ENCODE measurements around the gene OOSP1.
"Not testable (repeated sequence)": the region's sequence is repeated elsewhere in the genome, so short reads cannot be mapped to it uniquely, and the experiment has no call there.

The OOSP1 gene, protein sequence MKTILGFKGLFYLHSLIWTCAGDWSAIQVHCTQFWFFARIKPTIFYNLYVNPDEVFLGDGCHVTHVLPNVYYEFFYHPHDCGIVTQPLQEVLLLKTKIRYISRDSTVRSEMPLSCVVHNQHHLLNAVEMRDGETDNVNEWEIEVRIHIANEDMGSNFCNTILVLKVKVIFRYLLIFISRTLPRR

DNA sequence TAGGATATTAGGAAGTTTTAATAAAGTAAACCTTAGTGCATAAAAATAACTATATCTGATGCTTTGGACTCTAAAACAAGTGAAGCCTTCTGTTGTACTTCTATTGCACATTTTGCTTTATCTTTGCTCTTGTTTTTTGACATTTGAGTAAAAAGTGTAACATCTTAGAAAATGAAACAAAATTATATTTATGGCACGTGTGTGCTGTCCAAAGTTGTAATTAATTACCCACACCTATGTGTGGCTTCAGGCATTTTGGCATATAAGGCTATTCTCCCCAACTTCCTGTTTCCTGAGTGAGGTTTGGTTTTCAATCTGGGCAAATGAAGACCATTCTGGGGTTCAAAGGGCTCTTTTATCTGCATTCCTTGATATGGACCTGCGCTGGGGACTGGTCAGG lies at the start of gene OOSP1:
Gene OOSP1, plus strand, starts transcription at position 301 of the 400 bp plus-strand sequence. Its CDS starts 23 bp downstream, at position 324.
- Histone ChIP-seq H3K27me3 (ENCODE audit: insufficient read depth, low read length) (no peaks in the 10 kb centered on the region), H2AFZ (ENCODE audit: low read depth, low read length) (no peak within 1 kb of the TSS), H3K4me3 (ENCODE audit: low read length) (no peak within 1 kb of the TSS), H3K4me1 (ENCODE audit: insufficient read depth, low read length) (no peaks in the 10 kb centered on the region), H3K9me3 (ENCODE audit: low read length) (no peaks in the 10 kb centered on the region), H3K36me3 (ENCODE audit: insufficient read depth, low read length) (no peaks in the 10 kb centered on the region)

DNA sequence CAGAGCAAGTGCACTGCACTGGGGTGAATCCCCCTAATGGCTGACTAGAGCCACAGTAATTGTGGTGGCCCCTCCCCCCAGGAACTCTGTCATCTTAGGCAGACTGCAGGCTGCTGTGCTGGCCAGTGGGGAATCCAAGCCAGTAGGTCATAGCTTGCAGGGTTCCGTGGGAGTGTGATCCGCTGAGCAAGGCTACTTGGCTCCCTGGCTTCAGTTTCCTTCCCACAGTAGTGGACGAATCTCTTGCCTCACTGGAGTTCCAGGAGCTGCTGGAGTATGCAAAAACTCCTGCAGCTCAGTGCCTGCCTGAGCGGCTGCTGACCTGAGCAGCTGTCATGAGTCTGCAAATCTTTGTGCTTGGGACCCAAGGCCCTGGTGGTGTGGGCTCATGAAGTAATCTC lies 46.5 kb upstream of the OOSP1 start:
- H3K36me3 ChIP-seq (ENCODE audit: insufficient read depth, low read length), result no peaks in the 10 kb centered on the region
- H3K27me3 ChIP-seq (ENCODE audit: insufficient read depth, low read length), result no peaks in the 10 kb centered on the region
- no peaks in the 10 kb centered on the region for H3K4me1 ChIP-seq (ENCODE audit: insufficient read depth, low read length)
- no peak overlapping the region for H3K4me3 ChIP-seq (ENCODE audit: low read length)
- no peaks in the 10 kb centered on the region for H3K9me3 ChIP-seq (ENCODE audit: low read length)
- no peak overlapping the region for H2AFZ ChIP-seq (ENCODE audit: low read depth, low read length)

DNA sequence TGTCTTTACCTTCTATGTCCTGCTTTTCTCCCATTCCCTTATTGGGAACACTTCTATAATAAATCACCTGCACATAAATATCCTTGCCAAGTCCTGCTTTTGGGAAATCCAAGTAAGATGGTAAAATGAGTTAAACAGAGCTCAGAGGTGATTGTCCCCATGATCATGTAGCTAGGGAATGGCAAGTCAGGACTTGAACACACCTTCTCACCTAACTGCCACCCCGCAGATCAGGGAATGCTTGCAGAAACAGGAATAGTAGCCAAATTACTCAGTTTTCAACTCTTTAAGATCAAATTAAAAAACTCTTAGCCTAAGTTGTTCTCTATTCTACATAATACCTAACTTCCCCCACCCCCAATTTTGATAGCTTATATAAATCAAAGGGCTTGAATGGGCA lies 43.6 kb upstream of the OOSP1 start:
- H3K27me3 ChIP-seq (ENCODE audit: insufficient read depth, low read length), result no peaks in the 10 kb centered on the region
- no peaks in the 10 kb centered on the region for H3K36me3 ChIP-seq (ENCODE audit: insufficient read depth, low read length)
- H3K4me1 ChIP-seq (ENCODE audit: insufficient read depth, low read length), result no peaks in the 10 kb centered on the region

DNA sequence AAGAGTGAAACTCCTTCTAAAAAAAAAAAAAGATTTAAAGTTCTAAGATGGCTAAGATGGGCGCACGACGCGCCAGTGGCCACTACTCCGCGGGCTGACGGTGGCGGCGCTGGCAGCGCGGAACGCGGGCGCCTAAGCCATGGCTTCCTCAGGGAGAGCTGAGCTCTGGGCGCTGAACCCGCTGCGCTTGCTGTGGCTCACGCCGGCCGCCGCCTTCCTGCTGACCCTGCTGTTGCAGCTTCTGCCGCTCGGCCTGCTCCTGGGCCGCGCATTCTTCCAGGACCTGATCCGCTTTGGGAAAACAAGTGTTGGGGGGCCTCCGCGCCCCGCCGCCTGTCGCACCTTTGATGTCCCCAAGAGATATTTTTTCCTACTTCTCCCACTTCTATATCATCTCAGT lies 40.2 kb upstream of the OOSP1 start:
- no peaks in the 10 kb centered on the region for H3K9me3 ChIP-seq (ENCODE audit: low read length)
- no peak overlapping the region for H3K4me3 ChIP-seq (ENCODE audit: low read length)
- no peak overlapping the region for H2AFZ ChIP-seq (ENCODE audit: low read depth, low read length)
- no peaks in the 10 kb centered on the region for H3K4me1 ChIP-seq (ENCODE audit: insufficient read depth, low read length)
- H3K36me3 ChIP-seq (ENCODE audit: insufficient read depth, low read length), result no peaks in the 10 kb centered on the region
- H3K27me3 ChIP-seq (ENCODE audit: insufficient read depth, low read length), result no peaks in the 10 kb centered on the region

More for the DNA sequence above, 43.6 kb upstream of the OOSP1 start:
- Histone ChIP-seq H3K9me3 (ENCODE audit: low read length) (no peaks in the 10 kb centered on the region), H2AFZ (ENCODE audit: low read depth, low read length) (no peak overlapping the region), H3K4me3 (ENCODE audit: low read length) (no peak overlapping the region)

DNA sequence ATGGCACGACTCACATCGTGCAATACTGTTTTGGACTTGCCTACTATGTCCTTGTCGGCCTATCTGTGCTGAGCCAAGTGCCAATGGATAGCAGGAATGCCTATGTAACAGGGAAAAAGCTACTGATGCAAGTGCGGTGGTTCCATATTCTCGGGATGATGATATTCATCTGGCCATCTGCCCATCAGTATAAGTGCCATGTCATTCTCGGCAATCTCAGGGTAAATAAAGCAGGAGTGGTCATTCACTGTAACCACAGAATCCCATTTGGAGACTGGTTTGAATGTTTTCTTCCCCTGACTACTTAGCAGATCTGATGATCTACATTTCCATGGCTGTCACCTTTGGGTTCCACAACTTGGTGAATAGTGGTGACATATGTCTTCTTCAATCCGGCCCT lies 39.6 kb upstream of the OOSP1 start:
- Histone ChIP-seq H3K27me3 (ENCODE audit: insufficient read depth, low read length) (no peaks in the 10 kb centered on the region), H3K4me3 (ENCODE audit: low read length) (no peak overlapping the region), H3K9me3 (ENCODE audit: low read length) (no peaks in the 10 kb centered on the region), H3K4me1 (ENCODE audit: insufficient read depth, low read length) (no peaks in the 10 kb centered on the region), H3K36me3 (ENCODE audit: insufficient read depth, low read length) (no peaks in the 10 kb centered on the region), H2AFZ (ENCODE audit: low read depth, low read length) (no peak overlapping the region)

DNA sequence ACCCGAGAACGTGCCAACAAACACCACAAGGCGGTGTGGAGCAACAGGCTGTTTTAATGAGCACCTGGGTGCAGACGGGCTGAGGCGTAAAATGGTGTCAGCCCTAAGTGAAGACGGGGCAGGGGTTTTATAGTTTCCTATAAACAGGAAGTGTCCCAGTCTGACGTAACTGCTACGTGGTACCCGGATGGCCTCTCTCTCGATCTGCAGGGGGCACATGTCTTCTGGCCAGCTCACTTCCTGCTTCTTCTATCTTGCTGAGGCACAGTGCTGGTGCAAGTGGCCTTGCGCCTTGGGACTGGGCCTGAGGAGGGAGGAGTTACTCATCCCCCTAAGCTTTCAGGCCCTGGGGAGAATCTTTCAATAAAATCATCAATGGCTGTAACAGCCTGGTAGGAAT lies 38.7 kb upstream of the OOSP1 start:
- no peaks in the 10 kb centered on the region for H3K9me3 ChIP-seq (ENCODE audit: low read length)
- no peaks in the 10 kb centered on the region for H3K36me3 ChIP-seq (ENCODE audit: insufficient read depth, low read length)
- H3K4me3 ChIP-seq (ENCODE audit: low read length), result no peak overlapping the region
- H3K4me1 ChIP-seq (ENCODE audit: insufficient read depth, low read length), result no peaks in the 10 kb centered on the region
- H3K27me3 ChIP-seq (ENCODE audit: insufficient read depth, low read length), result no peaks in the 10 kb centered on the region
- no peak overlapping the region for H2AFZ ChIP-seq (ENCODE audit: low read depth, low read length)

DNA sequence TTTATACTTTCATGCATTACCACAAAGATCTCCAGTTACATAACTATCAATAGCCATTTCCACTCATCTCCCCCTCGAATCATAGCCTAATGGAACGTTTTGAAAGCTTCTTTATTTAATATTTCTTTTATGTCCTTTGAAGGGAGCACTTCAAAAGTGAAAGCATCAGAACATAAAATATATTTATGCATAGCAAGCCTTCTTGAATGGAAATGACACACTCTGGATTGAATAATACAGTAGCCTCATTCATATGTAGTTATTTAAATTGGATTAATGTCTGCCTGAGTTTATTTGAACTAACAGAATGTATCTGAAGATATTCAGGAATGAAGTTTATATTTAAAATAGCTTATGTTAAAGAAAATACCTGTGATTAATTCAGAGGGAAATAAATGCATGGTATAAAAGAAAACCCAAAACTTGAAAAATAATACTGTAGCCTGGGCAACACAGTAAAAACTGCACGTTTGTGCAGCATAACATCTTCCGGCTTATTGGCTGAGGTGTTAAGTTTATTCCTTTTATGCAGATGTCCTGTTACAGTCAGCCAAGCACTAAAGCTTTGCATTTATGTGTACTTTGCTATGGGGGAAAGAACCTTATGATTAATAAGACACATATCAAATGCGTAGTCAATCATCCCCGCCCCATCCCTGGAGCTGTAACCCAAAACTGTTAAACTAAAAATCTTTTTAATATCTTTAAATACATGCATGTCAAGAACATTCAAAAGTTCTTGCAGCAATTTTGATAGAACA lies 37.7 kb upstream of the OOSP1 start:
- Histone ChIP-seq H3K36me3 (ENCODE audit: insufficient read depth, low read length) (no peaks in the 10 kb centered on the region), H3K4me1 (ENCODE audit: insufficient read depth, low read length) (no peaks in the 10 kb centered on the region)

DNA sequence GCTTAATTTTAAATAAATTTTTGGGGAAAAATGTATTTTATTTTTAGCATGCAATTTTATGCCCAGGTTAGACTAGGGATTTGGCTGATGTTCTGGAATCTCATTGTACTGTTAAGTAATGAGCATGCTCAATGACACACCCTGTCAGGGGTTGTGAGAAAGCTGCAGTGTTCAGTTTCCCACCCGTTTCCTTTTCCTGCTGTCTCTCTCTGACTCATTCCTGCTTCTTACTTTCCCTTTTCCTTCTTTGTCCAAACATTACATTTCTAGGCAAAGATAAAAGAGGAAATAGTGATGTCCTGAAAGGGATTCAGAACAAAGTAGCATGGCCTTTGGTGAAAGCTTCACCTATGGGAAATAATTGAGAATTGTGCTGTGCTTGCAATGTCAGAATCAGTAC lies 36.9 kb upstream of the OOSP1 start:
- no peaks in the 10 kb centered on the region for H3K9me3 ChIP-seq (ENCODE audit: low read length)
- no peaks in the 10 kb centered on the region for H3K36me3 ChIP-seq (ENCODE audit: insufficient read depth, low read length)
- H3K4me1 ChIP-seq (ENCODE audit: insufficient read depth, low read length), result no peaks in the 10 kb centered on the region
- no peaks in the 10 kb centered on the region for H3K27me3 ChIP-seq (ENCODE audit: insufficient read depth, low read length)
- H3K4me3 ChIP-seq (ENCODE audit: low read length), result no peak overlapping the region
- H2AFZ ChIP-seq (ENCODE audit: low read depth, low read length), result no peak overlapping the region

More for the DNA sequence above, 37.7 kb upstream of the OOSP1 start:
- no peak overlapping the region for H3K4me3 ChIP-seq (ENCODE audit: low read length)
- H3K9me3 ChIP-seq (ENCODE audit: low read length), result no peaks in the 10 kb centered on the region
- H2AFZ ChIP-seq (ENCODE audit: low read depth, low read length), result no peak overlapping the region
- H3K27me3 ChIP-seq (ENCODE audit: insufficient read depth, low read length), result no peaks in the 10 kb centered on the region

DNA sequence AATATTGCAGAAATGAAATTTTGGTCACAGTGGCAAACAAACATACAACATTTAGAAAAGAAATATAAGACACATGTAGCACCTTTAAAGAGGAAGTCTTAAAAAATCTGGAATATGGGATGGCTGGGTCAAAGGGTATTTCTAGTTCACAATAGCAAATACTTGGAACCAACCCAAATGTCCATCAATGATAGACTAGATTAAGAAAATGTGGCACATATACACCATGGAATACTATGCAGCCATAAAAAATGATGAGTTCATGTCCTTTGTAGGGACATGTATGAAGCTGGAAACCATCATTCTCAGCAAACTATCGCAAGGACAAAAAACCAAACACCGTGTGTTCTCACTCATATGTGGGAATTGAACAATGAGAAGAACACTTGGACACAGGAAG lies 34.7 kb upstream of the OOSP1 start:
- H3K36me3 ChIP-seq (ENCODE audit: insufficient read depth, low read length); H3K9me3 ChIP-seq (ENCODE audit: low read length); H3K4me1 ChIP-seq (ENCODE audit: insufficient read depth, low read length); H3K27me3 ChIP-seq (ENCODE audit: insufficient read depth, low read length); H3K4me3 ChIP-seq (ENCODE audit: low read length); H2AFZ ChIP-seq (ENCODE audit: low read depth, low read length): not testable (repeated sequence)

DNA sequence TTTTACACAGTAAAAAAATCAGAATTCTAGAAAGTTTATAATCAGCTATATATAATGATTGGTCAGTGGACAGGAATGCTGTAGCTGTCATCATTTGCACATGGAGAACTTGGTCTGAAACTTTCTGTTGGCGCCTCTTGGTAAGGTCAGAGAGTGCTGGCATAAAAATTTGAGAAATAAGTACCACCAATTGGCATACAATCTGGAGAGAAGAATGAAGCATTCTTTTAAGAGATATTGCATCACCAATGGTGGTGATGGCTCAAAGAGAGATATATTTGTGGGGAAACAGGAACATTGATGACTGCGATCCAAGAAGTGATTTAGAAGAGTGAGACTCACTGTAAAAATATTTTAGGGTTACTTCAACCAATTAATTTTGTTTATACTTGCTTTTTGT lies 19.8 kb upstream of the OOSP1 start:
- no peaks in the 10 kb centered on the region for H3K36me3 ChIP-seq (ENCODE audit: insufficient read depth, low read length)
- no peaks in the 10 kb centered on the region for H3K4me1 ChIP-seq (ENCODE audit: insufficient read depth, low read length)
- H3K27me3 ChIP-seq (ENCODE audit: insufficient read depth, low read length), result no peaks in the 10 kb centered on the region
- no peak overlapping the region for H3K4me3 ChIP-seq (ENCODE audit: low read length)
- no peak overlapping the region for H2AFZ ChIP-seq (ENCODE audit: low read depth, low read length)
- H3K9me3 ChIP-seq (ENCODE audit: low read length), result no peaks in the 10 kb centered on the region

DNA sequence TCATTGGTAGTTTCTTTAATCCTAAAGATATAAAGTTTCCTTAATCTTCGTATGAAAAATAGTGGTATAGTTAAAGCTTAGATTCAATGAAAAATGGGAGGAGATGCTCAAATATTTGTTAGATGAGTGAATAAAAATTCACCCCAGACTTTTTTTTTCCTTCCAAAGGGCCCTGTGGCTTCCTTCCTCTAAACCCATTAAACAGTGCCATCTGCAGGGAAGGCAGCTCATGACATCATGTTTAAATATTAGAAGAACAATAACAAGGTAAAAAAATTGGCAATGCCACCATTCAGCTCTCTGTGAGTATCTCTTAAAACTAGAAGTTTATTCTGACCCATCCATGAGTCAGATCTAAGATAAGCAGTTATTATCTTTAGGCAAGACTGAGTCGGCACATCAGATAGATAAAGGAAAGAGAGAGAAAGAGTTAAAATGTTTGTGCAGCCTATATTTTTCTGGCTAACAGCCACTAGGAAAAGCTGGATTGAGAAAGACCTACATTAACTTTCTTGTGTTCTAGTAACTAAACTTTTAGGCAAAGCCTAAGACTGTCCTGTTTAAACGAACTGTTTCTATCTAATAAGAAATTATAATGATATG lies 19.1 kb upstream of the OOSP1 start:
- no peaks in the 10 kb centered on the region for H3K4me1 ChIP-seq (ENCODE audit: insufficient read depth, low read length)
- H3K27me3 ChIP-seq (ENCODE audit: insufficient read depth, low read length), result no peaks in the 10 kb centered on the region
- H3K36me3 ChIP-seq (ENCODE audit: insufficient read depth, low read length), result no peaks in the 10 kb centered on the region
- H3K9me3 ChIP-seq (ENCODE audit: low read length), result no peaks in the 10 kb centered on the region
- H3K4me3 ChIP-seq (ENCODE audit: low read length), result no peak overlapping the region
- no peak overlapping the region for H2AFZ ChIP-seq (ENCODE audit: low read depth, low read length)

DNA sequence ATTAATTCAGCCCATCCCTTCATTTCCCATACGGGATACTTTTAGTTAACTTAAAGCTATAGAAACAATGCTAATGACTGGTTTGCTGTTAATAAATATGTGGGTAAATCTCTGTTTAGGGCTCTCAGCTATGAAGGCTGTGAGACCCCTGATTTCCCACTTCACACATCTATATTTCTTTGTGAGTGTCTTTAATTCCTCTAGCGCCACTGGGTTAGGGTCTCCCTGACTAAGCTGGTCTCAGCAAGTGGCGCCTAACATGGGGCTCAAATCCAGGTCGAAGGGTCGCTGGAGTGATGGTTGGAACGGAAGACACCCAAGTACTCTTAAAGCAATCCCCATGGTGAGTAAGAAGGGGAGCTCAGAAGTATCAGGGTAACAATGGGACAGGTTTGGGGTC lies 14.4 kb upstream of the OOSP1 start:
- Histone ChIP-seq H3K4me3 (ENCODE audit: low read length) (no peak overlapping the region), H3K9me3 (ENCODE audit: low read length) (no peaks in the 10 kb centered on the region), H3K36me3 (ENCODE audit: insufficient read depth, low read length) (no peaks in the 10 kb centered on the region), H3K27me3 (ENCODE audit: insufficient read depth, low read length) (no peaks in the 10 kb centered on the region), H2AFZ (ENCODE audit: low read depth, low read length) (no peak overlapping the region), H3K4me1 (ENCODE audit: insufficient read depth, low read length) (no peaks in the 10 kb centered on the region)

DNA sequence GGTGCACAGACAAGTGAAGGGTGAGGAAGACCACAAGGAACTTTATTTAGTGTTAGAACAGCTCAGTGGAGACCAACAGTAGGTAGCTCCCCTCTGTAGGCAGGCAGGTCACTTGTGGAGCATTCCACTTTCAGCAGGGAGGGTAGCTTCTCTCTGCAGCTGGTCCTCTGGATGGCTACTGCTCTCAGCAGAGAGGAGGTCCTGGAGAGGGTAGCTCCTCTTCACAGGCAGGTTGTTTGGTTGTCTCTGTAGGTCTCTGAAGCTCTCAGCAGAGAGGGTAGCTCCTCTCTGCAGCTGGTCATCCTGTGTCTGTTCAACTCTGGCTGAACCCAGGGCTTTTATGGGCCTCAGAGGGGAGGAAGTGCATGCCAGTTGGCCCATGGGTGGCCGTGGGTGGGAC lies 6.5 kb upstream of the OOSP1 start:
- no peaks in the 10 kb centered on the region for H3K27me3 ChIP-seq (ENCODE audit: insufficient read depth, low read length)

More for the DNA sequence above, 6.5 kb upstream of the OOSP1 start:
- Histone ChIP-seq H2AFZ (ENCODE audit: low read depth, low read length) (no peak overlapping the region), H3K4me3 (ENCODE audit: low read length) (no peak overlapping the region), H3K36me3 (ENCODE audit: insufficient read depth, low read length) (no peaks in the 10 kb centered on the region), H3K9me3 (ENCODE audit: low read length) (no peaks in the 10 kb centered on the region), H3K4me1 (ENCODE audit: insufficient read depth, low read length) (no peaks in the 10 kb centered on the region)

Data from neuron (in vitro differentiated cells).